Measurements from ENCODE around the gene RBM10.

RBM10 gene

GRCh38 chrX:47212381-47213293 lies 67.6 kb downstream of the RBM10 start:
- DNase-seq (ENCODE audit: low spot score), result no peak
- TF ChIP-seq CTCF (IDR thresholded peaks at IDR 0.05; ENCODE audit: extremely low read depth, missing control alignments), result no peak

- DNase-seq (ENCODE audit: low spot score), result no peak
- TF ChIP-seq CTCF (IDR thresholded peaks at IDR 0.05; ENCODE audit: extremely low read depth, missing control alignments), result no peak
Measured at GRCh38 chrX:47214435-47215077, 69.5 kb downstream of the RBM10 start.

- TF ChIP-seq CTCF (IDR thresholded peaks at IDR 0.05; ENCODE audit: extremely low read depth, missing control alignments), result no peak
- no peak for DNase-seq (ENCODE audit: low spot score)
Measured at GRCh38 chrX:47215291-47215900, 70.4 kb downstream of the RBM10 start.

- no peak for DNase-seq (ENCODE audit: low spot score)
- TF ChIP-seq CTCF (IDR thresholded peaks at IDR 0.05; ENCODE audit: extremely low read depth, missing control alignments), result no peak
Measured at GRCh38 chrX:47216393-47216925, 71.4 kb downstream of the RBM10 start.

GRCh38 chrX:47217121-47217851 lies 72.3 kb downstream of the RBM10 start:
- no peak for TF ChIP-seq CTCF (IDR thresholded peaks at IDR 0.05; ENCODE audit: extremely low read depth, missing control alignments)
- no peak for DNase-seq (ENCODE audit: low spot score)

- DNase-seq (ENCODE audit: low spot score), result peak; percentile 87
Measured at GRCh38 chrX:47217852-47218279, 72.8 kb downstream of the RBM10 start.

More at GRCh38 chrX:47217852-47218279, 72.8 kb downstream of the RBM10 start:
- no peak for TF ChIP-seq CTCF (IDR thresholded peaks at IDR 0.05; ENCODE audit: extremely low read depth, missing control alignments)

Measured in GM20000 (cell line).